Measurements from ENCODE around the gene NFATC1. TPM values are rescaled to one million over a fixed set of nuclear protein-coding genes. Genes with fewer than 3 reads are reported as not detected.

The NFATC1 gene
- polyA plus RNA-seq, 1 donor from 2014 or later = 63.2 TPM

- Mint-ChIP-seq H3K36me3 (peaks cover 5% of the 10 kb centered on the region), H3K27ac (no peak overlapping the region), H3K4me1 (peaks cover 0 to 5% (median 1%) of the 10 kb centered on the region in 3 donors), H3K9me3 (no peaks in the 10 kb centered on the region), H3K4me3 (no peak overlapping the region), H3K27me3 (no peaks in the 10 kb centered on the region)
Measured at GRCh38 chr18:79452190-79452990, 56.7 kb downstream of the NFATC1 start.

GRCh38 chr18:79452991-79453645 lies 57.4 kb downstream of the NFATC1 start:
- peaks cover 0 to 2% (median 1%) of the 10 kb centered on the region in 3 donors for H3K4me1 Mint-ChIP-seq
- no peaks in the 10 kb centered on the region for H3K27me3 Mint-ChIP-seq
- peaks cover 5% of the 10 kb centered on the region for H3K36me3 Mint-ChIP-seq
- H3K27ac Mint-ChIP-seq = peak overlapping the region in 1 of 3 donors; percentile 87
- no peaks in the 10 kb centered on the region for H3K9me3 Mint-ChIP-seq
- no peak overlapping the region for H3K4me3 Mint-ChIP-seq

- no peaks in the 10 kb centered on the region for H3K9me3 Mint-ChIP-seq
- no peaks in the 10 kb centered on the region for H3K27me3 Mint-ChIP-seq
- peaks cover 5% of the 10 kb centered on the region for H3K36me3 Mint-ChIP-seq
- no peak overlapping the region for H3K4me3 Mint-ChIP-seq
- H3K27ac Mint-ChIP-seq = peak overlapping the region in 1 of 3 donors; percentile 77
- peaks cover 0 to 3% (median 1%) of the 10 kb centered on the region in 3 donors for H3K4me1 Mint-ChIP-seq
Measured at GRCh38 chr18:79453816-79454735, 58.3 kb downstream of the NFATC1 start.

GRCh38 chr18:79455261-79455660 lies 59.5 kb downstream of the NFATC1 start:
- Mint-ChIP-seq H3K4me3 (no peak overlapping the region), H3K27me3 (no peaks in the 10 kb centered on the region), H3K9me3 (no peaks in the 10 kb centered on the region), H3K36me3 (peaks cover 5% of the 10 kb centered on the region), H3K4me1 (peaks cover 9 to 13% (median 11%) of the 10 kb centered on the region in 3 donors), H3K27ac (peak overlapping the region in 1 of 3 donors; percentile 43)

- Mint-ChIP-seq H3K4me3 (no peak overlapping the region), H3K4me1 (peaks cover 14 to 21% (median 14%) of the 10 kb centered on the region in 3 donors), H3K27ac (peak overlapping the region in 2 of 3 donors; percentile 65 to 92)
Measured at GRCh38 chr18:79456105-79456980, 60.6 kb downstream of the NFATC1 start.

GRCh38 chr18:79457239-79457638 lies 61.5 kb downstream of the NFATC1 start:
- H3K9me3 Mint-ChIP-seq = no peaks in the 10 kb centered on the region
- peak overlapping the region in 1 of 3 donors; percentile 65 for H3K27ac Mint-ChIP-seq
- peaks cover 20 to 27% (median 21%) of the 10 kb centered on the region in 3 donors for H3K4me1 Mint-ChIP-seq
- H3K36me3 Mint-ChIP-seq = peaks cover 4% of the 10 kb centered on the region
- H3K4me3 Mint-ChIP-seq = no peak overlapping the region
- H3K27me3 Mint-ChIP-seq = no peaks in the 10 kb centered on the region

More at GRCh38 chr18:79456105-79456980, 60.6 kb downstream of the NFATC1 start:
- Mint-ChIP-seq H3K9me3 (no peaks in the 10 kb centered on the region), H3K27me3 (no peaks in the 10 kb centered on the region), H3K36me3 (peaks cover 4% of the 10 kb centered on the region)

- Mint-ChIP-seq H3K4me1 (peaks cover 20 to 29% (median 24%) of the 10 kb centered on the region in 3 donors), H3K27me3 (no peaks in the 10 kb centered on the region), H3K36me3 (peaks cover 4% of the 10 kb centered on the region), H3K9me3 (no peaks in the 10 kb centered on the region), H3K4me3 (no peak overlapping the region), H3K27ac (peak overlapping the region in 1 of 3 donors; percentile 65)
Measured at GRCh38 chr18:79457652-79458051, 61.9 kb downstream of the NFATC1 start.

GRCh38 chr18:79458131-79458838 lies 62.6 kb downstream of the NFATC1 start:
- H3K36me3 Mint-ChIP-seq = peaks cover 4% of the 10 kb centered on the region
- H3K9me3 Mint-ChIP-seq = no peaks in the 10 kb centered on the region
- H3K4me1 Mint-ChIP-seq = peaks cover 20 to 30% (median 24%) of the 10 kb centered on the region in 3 donors
- peak overlapping the region in 1 of 3 donors; percentile 72 for H3K27ac Mint-ChIP-seq
- peak overlapping the region in 1 of 4 donors; percentile 12 for H3K4me3 Mint-ChIP-seq
- no peaks in the 10 kb centered on the region for H3K27me3 Mint-ChIP-seq

- Mint-ChIP-seq H3K9me3 (no peaks in the 10 kb centered on the region), H3K27me3 (no peaks in the 10 kb centered on the region), H3K4me3 (peak overlapping the region; percentile 80 to 95 (median 93)), H3K27ac (peak overlapping the region; percentile 95 to 100 (median 97)), H3K4me1 (peaks cover 20 to 31% (median 24%) of the 10 kb centered on the region in 3 donors), H3K36me3 (peaks cover 2% of the 10 kb centered on the region)
Measured at GRCh38 chr18:79458917-79459803, 63.4 kb downstream of the NFATC1 start.

GRCh38 chr18:79459946-79460480 lies 64.3 kb downstream of the NFATC1 start:
- Mint-ChIP-seq H3K9me3 (no peaks in the 10 kb centered on the region), H3K27ac (peak overlapping the region; percentile 95 to 100 (median 97)), H3K4me3 (peak overlapping the region; percentile 80 to 95 (median 93)), H3K36me3 (no peaks in the 10 kb centered on the region), H3K4me1 (peaks cover 23 to 36% (median 24%) of the 10 kb centered on the region in 3 donors), H3K27me3 (no peaks in the 10 kb centered on the region)

GRCh38 chr18:79460481-79461300 lies 65.0 kb downstream of the NFATC1 start:
- Mint-ChIP-seq H3K27ac (peak overlapping the region; percentile 95 to 100 (median 97)), H3K4me1 (peaks cover 30 to 42% (median 31%) of the 10 kb centered on the region in 3 donors), H3K9me3 (no peaks in the 10 kb centered on the region), H3K4me3 (peak overlapping the region; percentile 80 to 95 (median 93)), H3K27me3 (no peaks in the 10 kb centered on the region), H3K36me3 (no peaks in the 10 kb centered on the region)

All from IgD-negative memory B cell (primary cell).